Transverse colon (tissue), 4 donors: Measurements from ENCODE around the gene SUN1.

ENCODE experiments used
- CTCF ChIP-seq, 5 experiments: fragments of 200-600 bp in 3 of 5; fragments of 450-650 bp in 2 of 5; sonication (generic) in 3 of 5; IDR thresholded peaks; 1 replicate in 2 of 5; 2 replicates in 3 of 5; pipeline ENCODE4 v1.5.1; 2016 to 2017; ENCODE audit warnings: antibody characterized with exemption in 5 of 5, inconsistent platforms in 3 of 5, mild to moderate bottlenecking in 2 of 5, moderate library complexity in 1 of 5
- POLR2A ChIP-seq: fragments of 450-650 bp; IDR thresholded peaks from one replicate; pipeline ENCODE4 v1.6.1; 2016; ENCODE audit warnings: antibody characterized with exemption, mild to moderate bottlenecking, moderate library complexity
- POLR2AphosphoS5 ChIP-seq, 3 donors: sonication (generic); formaldehyde crosslinking; IDR thresholded peaks; one replicate each; pipeline ENCODE4 v1.6.1; 2016; ENCODE audit warnings: antibody characterized with exemption in 3 of 3

GRCh38 chr7:881441-882234 is 49.4 kb downstream of the SUN1 start:
- TF ChIP-seq POLR2AphosphoS5 (IDR thresholded peaks at IDR 0.05) (no peak), CTCF (IDR thresholded peaks at IDR 0.05) (no peak), POLR2A (no peak)
